ENCODE results near the gene EXOC3.

DNA sequence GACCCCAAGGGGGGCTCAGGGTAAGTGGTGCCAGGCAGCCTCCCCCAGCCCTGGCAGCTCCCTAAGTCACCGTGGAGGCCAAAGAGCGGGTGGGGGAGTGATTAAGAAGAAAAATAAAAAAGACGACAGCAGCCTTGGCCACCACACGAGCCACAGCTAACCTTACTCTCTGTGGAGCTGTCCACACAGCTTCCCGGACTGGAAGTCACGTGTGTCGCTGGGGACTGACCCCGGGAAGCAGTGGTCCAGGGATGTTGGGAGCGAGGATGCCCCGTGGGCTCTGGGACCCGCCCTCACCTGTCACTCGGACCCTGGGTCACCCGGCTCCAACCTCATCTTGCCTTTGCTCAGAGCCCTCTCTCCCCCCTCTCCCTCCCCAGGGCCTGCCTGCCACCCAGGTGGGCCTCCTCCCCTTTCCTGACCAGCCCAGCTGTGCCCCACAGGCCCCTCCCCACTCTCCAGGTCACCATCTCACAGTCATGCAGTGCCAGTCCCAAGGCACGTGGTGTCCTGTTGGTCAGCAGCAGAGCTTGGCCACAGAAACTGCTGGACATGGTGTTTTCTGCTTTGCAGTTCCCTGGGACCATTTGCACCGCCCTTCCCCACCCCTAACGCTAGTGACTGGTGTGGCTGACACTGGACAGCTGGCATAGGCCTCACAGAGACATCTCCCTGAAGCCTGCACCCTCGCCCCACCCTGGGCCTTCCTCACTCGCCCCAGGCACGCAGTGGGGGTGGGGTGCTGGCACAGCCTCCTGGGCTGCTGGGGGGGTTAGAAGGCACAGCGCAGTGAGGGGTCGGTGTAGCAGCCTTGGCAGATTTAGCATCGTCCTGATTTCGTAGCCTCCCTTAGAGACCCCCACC, 9.8 kb upstream of the EXOC3 start:
- TF ChIP-seq POLR2AphosphoS5 (IDR thresholded peaks at IDR 0.05; ENCODE audit: low read depth, low read length) (peak; percentile 22; the same call in 1 of the 2 replicates), TAF1 (IDR thresholded peaks at IDR 0.05; ENCODE audit: borderline replicate concordance, low read depth, low read length) (no peak), POLR2A (IDR thresholded peaks at IDR 0.05; ENCODE audit: low read depth, low read length) (no peak)
